Progenitor cell of endocrine pancreas (in vitro differentiated cells): ENCODE measurements around the gene CD2AP. TPM values are rescaled to one million over a fixed set of nuclear protein-coding genes. Genes with fewer than 3 reads are reported as not detected.

Experiments used
- DNase-seq: peaks from one replicate; pipeline ENCODE4 v3.0.0; 2021; ENCODE audit warnings: low spot score; ENCODE audit not compliant: unreplicated experiment
- H3K27ac Mint-ChIP-seq: 2 replicates; pipeline ENCODE4 v1.8.0; 2021; ENCODE audit warnings: mild to moderate bottlenecking, moderate library complexity, mixed read lengths
- H3K27me3 Mint-ChIP-seq: 2 replicates; pipeline ENCODE4 v1.8.0; 2021; ENCODE audit warnings: mixed read lengths
- H3K36me3 Mint-ChIP-seq: 2 replicates; pipeline ENCODE4 v1.8.0; 2022; ENCODE audit warnings: mixed read lengths; ENCODE audit not compliant: insufficient read depth
- H3K4me1 Mint-ChIP-seq: 2 replicates; pipeline ENCODE4 v1.8.0; 2021; ENCODE audit warnings: low read depth, mixed read lengths
- H3K4me3 Mint-ChIP-seq: 2 replicates; pipeline ENCODE4 v1.8.0; 2021; ENCODE audit warnings: low read depth, mild to moderate bottlenecking, moderate library complexity, mixed read lengths
- H3K9me3 Mint-ChIP-seq: 2 replicates; pipeline ENCODE4 v1.8.0; 2021; ENCODE audit warnings: low read depth, mixed read lengths
- CTCF ChIP-seq: fragments of 200-600 bp; sonication (generic); IDR thresholded peaks from one replicate; pipeline ENCODE4 v1.5.0; 2021; ENCODE audit warnings: antibody characterized with exemption, mild to moderate bottlenecking; ENCODE audit not compliant: unreplicated experiment
- total RNA-seq: library from RNA; stranded (reverse); gene quantifications from 2 replicates; pipeline ENCODE4 v1.2.1, GENCODE V29; 2021

Gene CD2AP
- total RNA-seq, 1 donor from 2014 or later = 50.6 TPM

GRCh38 chr6:47661960-47662359 is 184.4 kb downstream of the CD2AP start:
- Mint-ChIP-seq H3K36me3 (no peaks in the 10 kb centered on the region), H3K27me3 (no peaks in the 10 kb centered on the region), H3K9me3 (no peaks in the 10 kb centered on the region), H3K4me3 (no peak overlapping the region), H3K4me1 (no peaks in the 10 kb centered on the region), H3K27ac (no peak overlapping the region)
- no peak for DNase-seq
- no peak for TF ChIP-seq CTCF

GRCh38 chr6:47663462-47664216 is 186.1 kb downstream of the CD2AP start:
- no peaks in the 10 kb centered on the region for H3K9me3 Mint-ChIP-seq
- no peak overlapping the region for H3K27ac Mint-ChIP-seq
- no peak for TF ChIP-seq CTCF
- no peak overlapping the region for H3K4me3 Mint-ChIP-seq
- peaks cover 2% of the 10 kb centered on the region for H3K4me1 Mint-ChIP-seq
- no peak for DNase-seq
- no peaks in the 10 kb centered on the region for H3K27me3 Mint-ChIP-seq
- H3K36me3 Mint-ChIP-seq = no peaks in the 10 kb centered on the region

- Mint-ChIP-seq H3K27me3 (no peaks in the 10 kb centered on the region), H3K4me3 (no peak overlapping the region)
These were observed 187.5 kb downstream of the CD2AP start for GRCh38 chr6:47665112-47665511.

GRCh38 chr6:47669684-47670513 is 192.3 kb downstream of the CD2AP start:
- peak overlapping the region; percentile 57 for H3K4me3 Mint-ChIP-seq
- peaks cover 23% of the 10 kb centered on the region for H3K4me1 Mint-ChIP-seq
- TF ChIP-seq CTCF = no peak
- H3K36me3 Mint-ChIP-seq = no peaks in the 10 kb centered on the region
- no peaks in the 10 kb centered on the region for H3K9me3 Mint-ChIP-seq
- peak overlapping the region; percentile 86 for H3K27ac Mint-ChIP-seq
- H3K27me3 Mint-ChIP-seq = no peaks in the 10 kb centered on the region
- no peak for DNase-seq

More at GRCh38 chr6:47665112-47665511, 187.5 kb downstream of the CD2AP start:
- Mint-ChIP-seq H3K27ac (no peak overlapping the region), H3K4me1 (peaks cover 15% of the 10 kb centered on the region), H3K36me3 (no peaks in the 10 kb centered on the region), H3K9me3 (no peaks in the 10 kb centered on the region)
- DNase-seq = no peak
- no peak for TF ChIP-seq CTCF

- DNase-seq = no peak
- no peak for TF ChIP-seq CTCF
- H3K36me3 Mint-ChIP-seq = no peaks in the 10 kb centered on the region
- H3K27ac Mint-ChIP-seq = no peak overlapping the region
- no peak overlapping the region for H3K4me3 Mint-ChIP-seq
- peaks cover 23% of the 10 kb centered on the region for H3K4me1 Mint-ChIP-seq
- H3K9me3 Mint-ChIP-seq = no peaks in the 10 kb centered on the region
- H3K27me3 Mint-ChIP-seq = no peaks in the 10 kb centered on the region
These were observed 193.3 kb downstream of the CD2AP start for GRCh38 chr6:47670851-47671250.
